Nephron progenitor cell (in vitro differentiated cells): ENCODE data around the gene PHACTR1.

Source experiments
- DNase-seq: peaks from one replicate; pipeline ENCODE4 v3.0.0; 2021
- H3K27ac Mint-ChIP-seq: 2 replicates; pipeline ENCODE4 v1.8.0; 2021; ENCODE audit warnings: mild to moderate bottlenecking, moderate library complexity, mixed read lengths
- H3K27me3 Mint-ChIP-seq: 2 replicates; pipeline ENCODE4 v1.8.0; 2021; ENCODE audit warnings: mild to moderate bottlenecking, low read depth, mixed read lengths; ENCODE audit not compliant: poor library complexity
- H3K36me3 Mint-ChIP-seq: 2 replicates; pipeline ENCODE4 v1.8.0; 2021; ENCODE audit warnings: low read depth, mixed read lengths
- H3K4me1 Mint-ChIP-seq: 2 replicates; pipeline ENCODE4 v1.8.0; 2021; ENCODE audit warnings: mixed read lengths
- H3K4me3 Mint-ChIP-seq: 2 replicates; pipeline ENCODE4 v1.8.0; 2021; ENCODE audit warnings: mild to moderate bottlenecking, moderate library complexity, mixed read lengths
- H3K9me3 Mint-ChIP-seq: 2 replicates; pipeline ENCODE4 v1.8.0; 2021; ENCODE audit warnings: mild to moderate bottlenecking, moderate library complexity, mixed read lengths
- TF ChIP-seq, protein P1 (sequence below): fragments of 200-600 bp; sonication (generic); IDR thresholded peaks from 2 replicates; pipeline ENCODE4 v1.5.0; 2021; ENCODE audit warnings: antibody characterized with exemption

Gene PHACTR1

DNA sequence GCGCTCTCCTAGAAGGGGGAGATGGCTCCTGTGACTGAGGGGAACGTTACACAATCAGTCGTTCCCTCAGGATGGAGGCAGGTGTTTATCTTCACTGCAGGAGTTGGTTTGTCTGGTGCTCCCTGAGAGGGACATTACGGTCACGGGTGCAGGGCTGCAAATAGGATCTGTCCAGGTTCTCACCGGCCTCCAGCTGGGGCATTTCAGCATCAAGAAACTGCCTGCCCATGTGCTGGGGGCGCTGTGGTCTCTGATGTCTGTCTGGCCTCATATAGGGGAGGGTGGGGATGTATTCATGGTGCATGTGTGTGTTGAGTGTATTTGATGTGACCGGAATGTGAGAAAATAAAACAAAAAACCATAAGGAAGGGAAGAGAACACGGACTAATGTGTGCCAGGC is 534.7 kb downstream of the PHACTR1 start:
- Mint-ChIP-seq H3K27me3 (peaks cover 4% of the 10 kb centered on the region), H3K4me3 (no peak overlapping the region), H3K4me1 (peaks cover 41% of the 10 kb centered on the region), H3K9me3 (peaks cover 5% of the 10 kb centered on the region), H3K27ac (peak overlapping the region; percentile 15), H3K36me3 (peaks cover 6% of the 10 kb centered on the region)
- no peak for DNase-seq
- TF ChIP-seq, protein P1, sequence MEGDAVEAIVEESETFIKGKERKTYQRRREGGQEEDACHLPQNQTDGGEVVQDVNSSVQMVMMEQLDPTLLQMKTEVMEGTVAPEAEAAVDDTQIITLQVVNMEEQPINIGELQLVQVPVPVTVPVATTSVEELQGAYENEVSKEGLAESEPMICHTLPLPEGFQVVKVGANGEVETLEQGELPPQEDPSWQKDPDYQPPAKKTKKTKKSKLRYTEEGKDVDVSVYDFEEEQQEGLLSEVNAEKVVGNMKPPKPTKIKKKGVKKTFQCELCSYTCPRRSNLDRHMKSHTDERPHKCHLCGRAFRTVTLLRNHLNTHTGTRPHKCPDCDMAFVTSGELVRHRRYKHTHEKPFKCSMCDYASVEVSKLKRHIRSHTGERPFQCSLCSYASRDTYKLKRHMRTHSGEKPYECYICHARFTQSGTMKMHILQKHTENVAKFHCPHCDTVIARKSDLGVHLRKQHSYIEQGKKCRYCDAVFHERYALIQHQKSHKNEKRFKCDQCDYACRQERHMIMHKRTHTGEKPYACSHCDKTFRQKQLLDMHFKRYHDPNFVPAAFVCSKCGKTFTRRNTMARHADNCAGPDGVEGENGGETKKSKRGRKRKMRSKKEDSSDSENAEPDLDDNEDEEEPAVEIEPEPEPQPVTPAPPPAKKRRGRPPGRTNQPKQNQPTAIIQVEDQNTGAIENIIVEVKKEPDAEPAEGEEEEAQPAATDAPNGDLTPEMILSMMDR, result no peak

DNA sequence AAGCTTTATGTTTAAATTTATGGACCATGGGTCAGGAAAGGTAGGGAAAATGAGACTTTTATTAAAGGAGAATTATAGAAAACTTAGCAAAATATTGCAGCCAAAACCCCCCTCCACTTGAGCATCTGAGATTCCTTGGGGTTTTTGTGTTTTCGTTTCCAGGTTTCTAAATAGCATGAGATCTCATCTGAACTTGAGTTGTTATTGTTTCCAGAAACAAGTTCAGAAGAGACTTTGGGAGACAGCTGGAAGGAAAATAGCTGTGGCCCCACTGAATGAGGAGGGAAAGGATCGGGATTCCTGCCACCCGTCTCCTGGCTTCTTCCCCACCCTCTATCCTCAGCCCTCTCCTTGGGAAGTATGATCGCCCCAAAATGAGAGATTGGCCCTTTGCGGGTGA is 536.2 kb downstream of the PHACTR1 start:
- H3K4me3 Mint-ChIP-seq, result no peak overlapping the region
- H3K27me3 Mint-ChIP-seq, result peaks cover 4% of the 10 kb centered on the region
- peaks cover 12% of the 10 kb centered on the region for H3K9me3 Mint-ChIP-seq
- TF ChIP-seq, protein P1, result no peak
- no peak overlapping the region for H3K27ac Mint-ChIP-seq
- H3K36me3 Mint-ChIP-seq, result peaks cover 18% of the 10 kb centered on the region
- peaks cover 38% of the 10 kb centered on the region for H3K4me1 Mint-ChIP-seq
- no peak for DNase-seq

DNA sequence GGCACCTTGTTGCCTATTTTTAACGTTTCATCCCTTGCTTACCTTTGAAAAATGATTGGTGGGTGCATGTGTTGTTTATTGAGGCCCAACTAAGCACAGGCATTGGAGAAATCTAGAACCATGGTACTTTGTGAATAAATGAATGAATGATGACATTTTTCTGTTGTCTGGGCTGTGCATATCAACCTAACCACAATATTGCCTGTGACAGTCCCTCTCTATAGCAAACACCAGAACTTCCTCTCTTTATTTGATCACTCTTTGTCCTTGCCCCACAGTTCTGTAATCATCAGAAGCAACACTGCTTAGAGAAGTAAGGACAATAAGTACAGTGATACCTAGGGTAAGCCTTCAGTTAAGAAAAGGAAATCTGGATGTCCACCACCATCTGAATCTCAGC is 536.7 kb downstream of the PHACTR1 start:
- Mint-ChIP-seq H3K36me3 (peaks cover 18% of the 10 kb centered on the region), H3K27me3 (peaks cover 4% of the 10 kb centered on the region), H3K4me1 (peaks cover 34% of the 10 kb centered on the region), H3K9me3 (peaks cover 12% of the 10 kb centered on the region), H3K4me3 (no peak overlapping the region), H3K27ac (no peak overlapping the region)
- DNase-seq, result no peak
- TF ChIP-seq, protein P1, result no peak

DNA sequence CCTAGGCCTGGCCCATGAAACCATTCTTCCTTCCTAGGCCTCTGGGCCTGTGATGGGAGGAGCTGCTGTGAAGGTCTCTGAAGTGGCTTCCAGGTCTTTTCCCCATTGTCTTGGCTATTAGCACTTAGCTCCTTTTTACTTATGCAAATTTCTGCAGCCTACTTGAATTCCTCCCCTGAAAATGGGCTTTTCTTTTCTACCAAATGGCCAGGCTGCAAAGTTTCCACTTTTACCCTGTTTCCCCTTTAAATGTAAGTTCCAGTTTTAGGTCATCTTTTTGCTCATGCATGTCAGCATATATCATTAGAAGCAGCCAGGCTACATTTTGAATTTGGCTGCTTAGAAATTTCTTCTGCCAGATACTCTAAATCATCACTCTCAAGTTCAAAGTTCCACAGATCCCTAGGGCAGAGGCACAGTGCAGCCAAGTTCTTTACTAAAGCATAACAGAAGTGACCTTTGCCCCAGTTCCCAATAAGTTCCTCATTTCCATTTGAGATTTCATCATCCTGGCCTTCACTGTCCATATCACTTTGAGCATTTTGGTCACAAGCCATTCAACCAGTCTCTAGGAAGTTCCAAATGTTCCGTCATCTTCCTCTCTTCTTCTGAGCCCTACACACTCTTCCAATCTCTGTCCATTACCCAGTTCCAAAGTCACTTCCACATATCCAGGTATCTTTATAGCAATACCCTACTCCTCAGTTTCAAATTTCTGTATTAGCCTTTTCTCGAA is 539.9 kb downstream of the PHACTR1 start:
- peaks cover 18% of the 10 kb centered on the region for H3K36me3 Mint-ChIP-seq
- no peak for DNase-seq
- peaks cover 12% of the 10 kb centered on the region for H3K9me3 Mint-ChIP-seq
- H3K27me3 Mint-ChIP-seq, result peaks cover 4% of the 10 kb centered on the region
- TF ChIP-seq, protein P1, result no peak
- H3K27ac Mint-ChIP-seq, result no peak overlapping the region
- H3K4me1 Mint-ChIP-seq, result peaks cover 7% of the 10 kb centered on the region
- H3K4me3 Mint-ChIP-seq, result no peak overlapping the region

DNA sequence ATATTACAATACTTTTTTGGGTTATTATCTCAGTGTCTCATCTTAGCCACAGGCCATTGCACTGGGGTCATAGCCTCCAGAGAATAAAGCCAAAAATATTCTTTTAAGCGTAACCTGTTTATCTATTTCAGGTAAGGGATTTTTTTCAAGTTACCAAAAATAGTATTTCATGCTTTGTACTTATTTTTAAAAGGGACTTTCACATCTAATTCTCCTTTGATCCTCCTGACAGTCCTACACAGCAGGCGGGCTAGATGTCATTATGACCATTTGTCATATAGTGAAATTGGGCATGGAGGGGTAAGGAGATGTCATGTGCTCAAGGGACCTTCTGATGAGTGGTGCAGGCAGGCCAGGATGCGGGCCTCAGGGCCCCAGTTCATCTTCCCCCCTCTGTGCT is 542.8 kb downstream of the PHACTR1 start:
- Mint-ChIP-seq H3K9me3 (peaks cover 12% of the 10 kb centered on the region), H3K27me3 (peaks cover 10% of the 10 kb centered on the region), H3K4me1 (no peaks in the 10 kb centered on the region), H3K4me3 (no peak overlapping the region), H3K27ac (no peak overlapping the region), H3K36me3 (peaks cover 18% of the 10 kb centered on the region)
- DNase-seq, result no peak
- TF ChIP-seq, protein P1, result no peak

DNA sequence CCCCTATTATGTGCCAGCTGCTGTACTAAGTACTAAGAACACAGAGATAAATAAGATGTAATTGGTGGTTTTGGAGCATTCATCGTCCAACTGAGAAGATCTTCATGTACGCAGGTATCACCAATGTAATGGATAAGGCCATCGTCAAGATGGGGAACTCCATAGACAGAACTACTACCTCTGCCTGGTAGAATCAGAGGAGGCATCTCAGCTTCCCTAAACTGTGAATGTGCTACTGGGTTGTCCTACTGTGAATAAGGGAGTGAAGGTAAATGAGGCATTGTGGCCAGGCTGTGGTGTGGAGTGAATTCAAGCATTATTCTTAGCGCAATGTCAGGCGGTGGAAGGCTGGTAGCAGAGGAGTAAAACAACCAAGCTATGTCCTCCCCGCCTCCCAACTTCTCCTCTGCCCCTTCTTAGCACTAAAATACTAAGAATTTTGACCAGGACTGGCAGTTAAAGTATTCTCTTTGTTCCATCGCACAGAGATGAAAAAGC is 543.6 kb downstream of the PHACTR1 start:
- H3K27me3 Mint-ChIP-seq, result peaks cover 7% of the 10 kb centered on the region
- H3K36me3 Mint-ChIP-seq, result peaks cover 15% of the 10 kb centered on the region
- H3K9me3 Mint-ChIP-seq, result peaks cover 8% of the 10 kb centered on the region
- TF ChIP-seq, protein P1, result no peak
- DNase-seq, result no peak
- H3K4me3 Mint-ChIP-seq, result no peak overlapping the region
- no peaks in the 10 kb centered on the region for H3K4me1 Mint-ChIP-seq
- H3K27ac Mint-ChIP-seq, result no peak overlapping the region
